HG02973 (cell line): ENCODE data around the gene SCFD2.
A peak's percentile ranks its signal among the peaks of the same experiment; 100 is the strongest.
"Not testable (repeated sequence)": the region's sequence is repeated elsewhere in the genome, so short reads cannot be mapped to it uniquely, and the experiment has no call there.

ENCODE experiments used
- ATAC-seq: cut with Tn5 transposase; IDR thresholded peaks from one replicate; pipeline ENCODE4 v1.9.1; 2021; ENCODE audit warnings: moderate library complexity; ENCODE audit not compliant: unreplicated experiment

The SCFD2 gene

GRCh38 chr4:53150631-53151488 lies 215.0 kb downstream of the SCFD2 start:
- ATAC-seq: no peak

DNA sequence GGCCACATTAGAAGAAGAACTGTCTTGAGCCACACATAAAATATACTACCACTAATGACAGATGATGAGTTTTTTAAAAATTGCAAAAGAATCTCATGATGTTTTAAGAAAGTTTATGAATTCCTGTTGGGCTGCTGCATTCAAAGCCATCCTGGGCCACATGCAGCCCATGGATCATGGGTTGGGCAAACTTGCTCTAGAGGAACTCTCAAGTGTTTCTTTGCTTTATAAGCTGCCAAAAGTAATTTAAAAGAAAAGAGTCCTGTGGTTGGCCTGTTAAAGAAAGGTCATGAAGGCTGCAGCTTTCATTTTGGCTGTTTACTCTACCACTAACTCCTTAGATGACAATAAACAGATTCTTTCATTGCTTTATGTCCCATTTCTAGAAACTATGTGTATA lies 218.2 kb downstream of the SCFD2 start:
- ATAC-seq: no peak

DNA sequence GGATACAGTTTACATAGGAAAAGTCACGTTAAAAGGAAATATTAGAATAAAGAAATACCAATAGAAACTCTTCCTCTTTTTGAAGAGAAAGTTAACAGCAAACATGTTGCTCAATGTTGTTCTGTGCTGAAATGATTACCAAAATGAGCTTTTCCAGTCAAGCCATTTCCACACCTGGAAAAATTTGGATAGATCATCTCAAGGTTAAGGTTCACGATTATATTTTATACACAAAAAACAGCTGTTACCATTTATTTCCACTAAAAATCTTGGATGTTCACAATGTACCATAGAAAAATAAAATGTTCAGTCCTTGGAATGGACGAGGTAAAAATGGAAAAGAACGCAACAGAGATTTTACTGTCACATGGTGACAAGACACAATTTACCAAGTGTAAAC lies 218.7 kb downstream of the SCFD2 start:
- ATAC-seq: no peak

DNA sequence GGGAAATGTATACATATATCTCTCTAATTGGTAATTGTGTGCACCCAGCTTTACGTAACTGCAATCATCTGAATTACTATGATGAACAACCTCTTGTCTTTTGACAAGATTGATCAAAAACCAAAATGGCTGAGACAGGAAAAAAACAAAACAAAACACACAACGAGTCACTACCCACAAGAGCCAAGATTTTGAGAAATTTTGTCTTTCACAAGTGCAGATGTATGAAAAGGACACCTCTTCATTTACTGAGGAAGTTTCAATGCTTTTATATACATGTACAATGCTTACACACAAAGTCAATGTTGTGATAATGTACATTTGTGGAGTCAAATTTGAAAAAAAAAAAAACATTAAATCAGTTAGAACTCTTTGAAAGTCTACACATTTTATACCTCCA lies 224.6 kb downstream of the SCFD2 start:
- ATAC-seq: no peak

GRCh38 chr4:53139256-53139655 lies 226.6 kb downstream of the SCFD2 start:
- ATAC-seq: not testable (repeated sequence)

DNA sequence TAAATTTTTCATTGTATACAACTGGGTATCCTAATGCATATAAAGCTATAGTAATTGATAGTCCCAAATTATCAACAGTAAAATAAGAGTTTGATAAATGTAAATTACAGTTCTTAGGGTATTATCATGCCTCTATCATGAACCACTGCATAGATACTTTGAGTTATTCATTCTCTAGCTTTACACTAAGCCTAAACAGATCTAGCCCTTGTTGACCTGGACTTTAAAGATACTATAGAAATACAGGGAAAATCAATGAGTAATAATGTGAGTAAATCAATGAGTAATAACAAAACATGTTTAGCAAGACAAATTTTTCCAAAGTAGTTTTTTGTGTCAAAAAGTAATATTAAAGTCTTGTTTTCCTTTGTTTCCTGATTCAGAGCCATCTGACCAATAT lies 228.4 kb downstream of the SCFD2 start:
- no peak for ATAC-seq

DNA sequence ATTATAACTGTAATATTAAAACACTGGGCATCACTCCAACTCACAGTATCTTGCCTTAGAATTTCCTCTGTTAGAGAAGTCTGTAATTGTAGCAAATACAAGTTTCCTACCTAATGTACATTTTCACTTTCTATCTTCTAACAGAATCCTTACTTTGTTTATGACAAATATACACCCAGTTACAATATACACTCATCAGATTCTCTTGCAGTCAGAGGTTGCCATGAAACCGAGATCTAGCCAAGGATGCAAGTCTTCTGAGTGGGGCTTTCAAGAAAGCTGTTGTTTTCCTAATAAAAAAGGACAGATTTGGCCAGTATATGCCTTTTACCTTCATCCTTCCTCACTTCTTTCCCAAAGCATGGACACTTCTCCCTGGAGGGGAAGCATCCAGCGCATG lies 228.9 kb downstream of the SCFD2 start:
- no peak for ATAC-seq

GRCh38 chr4:53132132-53132891 lies 233.5 kb downstream of the SCFD2 start:
- ATAC-seq: peak; percentile 59

DNA sequence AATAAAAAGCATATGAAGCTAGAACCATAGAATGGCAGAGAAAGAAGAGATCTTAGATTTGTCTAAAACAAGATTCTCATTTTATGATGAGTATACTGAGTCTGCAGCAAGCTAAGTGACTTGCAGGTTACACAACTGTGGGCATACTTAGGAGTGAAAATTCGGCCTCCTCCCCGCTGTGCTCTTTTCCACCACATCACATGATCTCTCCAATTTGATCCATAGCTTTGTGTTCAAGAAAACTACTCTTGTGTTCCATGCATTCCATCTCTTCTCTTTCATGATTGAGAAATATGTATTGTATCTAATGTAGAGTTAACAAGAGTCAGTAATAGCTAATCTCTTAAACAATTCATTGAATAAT lies 234.3 kb downstream of the SCFD2 start:
- ATAC-seq: no peak

DNA sequence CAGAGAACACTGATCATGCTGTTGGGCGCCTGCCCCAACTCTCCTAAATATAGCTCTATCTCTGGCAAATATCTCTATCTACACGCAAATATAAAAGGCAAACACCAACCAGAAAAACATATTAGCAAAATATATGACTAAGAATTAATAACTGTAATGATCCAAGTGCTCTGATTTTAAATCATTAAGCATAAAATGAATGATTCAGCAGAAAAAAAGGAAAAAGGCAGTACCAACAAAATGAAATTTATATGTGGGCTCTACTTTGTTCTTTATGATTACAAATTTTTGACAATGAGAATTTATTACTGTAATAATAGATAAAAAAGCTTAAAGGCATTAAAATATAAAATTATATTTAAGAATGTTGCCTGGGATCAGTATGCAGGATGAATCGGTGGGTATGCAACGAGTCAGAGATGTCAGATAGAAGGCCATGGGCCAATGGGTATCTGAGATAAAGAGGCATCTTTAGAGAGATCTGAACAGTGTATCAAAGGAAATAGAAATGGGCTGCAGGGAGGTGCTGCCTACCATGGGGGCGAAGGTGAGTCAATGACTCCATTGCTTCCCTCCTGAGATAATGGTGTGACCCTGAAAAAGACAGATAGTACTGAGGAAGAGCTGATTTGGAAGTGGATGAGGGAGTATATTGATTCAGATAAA lies 234.8 kb downstream of the SCFD2 start:
- ATAC-seq: no peak

- no peak for ATAC-seq
Measured at GRCh38 chr4:53128706-53129357, 237.0 kb downstream of the SCFD2 start.

- ATAC-seq: no peak
Measured at GRCh38 chr4:53128231-53128630, 237.6 kb downstream of the SCFD2 start.

DNA sequence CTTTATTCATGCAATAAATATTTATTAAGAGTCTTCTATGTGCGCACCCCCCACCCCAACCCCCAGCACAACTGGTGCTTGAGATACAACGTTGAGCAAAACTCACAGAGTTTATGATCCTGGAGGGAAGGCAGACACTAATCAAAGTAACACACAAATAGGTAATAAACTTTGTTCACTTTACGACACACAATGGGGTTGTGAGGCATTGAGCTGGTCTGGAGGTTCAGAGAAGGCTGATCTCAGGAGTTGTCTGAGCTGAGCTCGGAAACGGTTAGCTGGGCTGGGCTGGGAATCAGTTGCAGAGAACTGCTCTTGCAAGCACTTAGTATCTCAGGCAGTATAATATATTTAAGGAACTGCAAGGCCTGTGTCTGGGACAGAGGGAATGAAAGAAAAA lies 238.5 kb downstream of the SCFD2 start:
- no peak for ATAC-seq

DNA sequence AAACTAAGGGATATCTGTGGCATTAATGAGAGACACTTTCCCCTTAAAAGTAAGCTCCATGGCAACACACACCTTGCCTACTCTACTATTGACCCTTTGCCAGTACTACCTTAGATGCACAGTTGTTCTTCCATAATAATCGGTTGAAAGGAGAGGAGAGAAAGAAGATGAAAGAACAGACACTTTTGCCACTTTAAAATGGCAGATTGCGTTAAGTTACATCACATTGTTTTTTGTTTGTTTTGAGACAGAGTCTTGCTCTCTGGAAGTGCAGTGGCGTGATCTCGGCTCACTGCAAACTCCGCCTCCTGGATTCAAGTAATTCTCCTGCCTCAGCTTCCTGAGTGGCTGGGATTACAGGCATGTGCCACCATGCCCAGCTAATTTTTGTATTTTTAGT lies 239.8 kb downstream of the SCFD2 start:
- no peak for ATAC-seq

DNA sequence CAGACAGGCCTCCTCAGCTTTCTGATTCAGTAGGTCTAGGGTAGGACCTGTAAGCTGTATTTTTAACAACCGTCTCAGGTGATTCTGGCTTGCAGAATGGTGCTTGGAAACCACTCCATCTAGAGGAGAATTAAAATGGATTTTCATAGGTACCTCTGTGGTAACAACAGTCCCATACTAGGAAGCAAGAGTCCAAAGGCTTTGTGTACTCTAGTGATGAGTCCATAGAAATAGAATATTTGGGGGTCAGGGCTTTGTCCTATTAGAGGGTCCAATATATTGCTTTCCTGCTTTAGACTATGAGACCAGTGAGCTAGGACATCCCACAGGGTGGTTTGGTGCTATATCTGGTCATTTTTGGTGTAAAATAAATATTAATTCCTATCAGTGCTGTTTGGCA lies 242.0 kb downstream of the SCFD2 start:
- ATAC-seq: no peak

- ATAC-seq: no peak
Measured at GRCh38 chr4:53123171-53123570, 242.7 kb downstream of the SCFD2 start.

DNA sequence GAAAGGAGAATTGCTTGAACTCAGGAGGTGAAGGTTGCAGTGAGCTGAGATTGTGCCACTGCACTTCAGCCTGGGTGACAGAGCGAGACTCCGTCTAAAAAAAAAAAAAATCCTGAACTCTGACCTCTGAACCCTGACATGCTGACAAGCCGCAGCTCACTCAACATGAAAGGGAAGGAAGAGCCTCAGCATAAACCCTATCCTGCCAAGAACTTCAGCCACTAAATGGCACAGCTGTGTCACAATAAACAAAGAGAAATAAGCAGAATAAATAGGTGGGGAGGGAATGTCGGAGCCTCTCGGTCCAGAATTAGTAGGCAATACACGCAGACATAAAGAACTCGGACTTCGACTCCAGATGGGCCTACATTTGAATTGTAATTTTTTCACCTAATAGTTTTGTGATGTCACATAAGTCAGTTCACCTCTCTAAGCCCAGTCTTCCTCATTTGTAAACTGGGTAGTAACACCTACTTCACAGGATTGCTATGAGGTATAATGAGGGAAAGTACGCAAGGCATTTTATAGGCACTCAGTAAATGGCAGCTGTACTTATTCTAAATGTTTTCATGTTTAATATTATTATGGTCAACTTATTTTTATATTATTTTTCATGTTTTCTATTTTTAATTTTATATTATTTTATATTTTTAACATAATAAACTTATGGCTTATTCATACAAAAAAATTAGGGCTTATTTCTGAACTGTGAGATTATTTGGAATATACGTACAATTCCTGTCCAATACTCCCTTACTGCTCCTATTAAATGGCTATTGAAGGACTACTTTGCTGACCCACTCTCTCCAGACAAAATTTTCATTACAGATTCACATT lies 243.4 kb downstream of the SCFD2 start:
- ATAC-seq: no peak

- no peak for ATAC-seq
Measured at GRCh38 chr4:53121264-53121865, 244.5 kb downstream of the SCFD2 start.

GRCh38 chr4:53120778-53121177 lies 245.1 kb downstream of the SCFD2 start:
- no peak for ATAC-seq

DNA sequence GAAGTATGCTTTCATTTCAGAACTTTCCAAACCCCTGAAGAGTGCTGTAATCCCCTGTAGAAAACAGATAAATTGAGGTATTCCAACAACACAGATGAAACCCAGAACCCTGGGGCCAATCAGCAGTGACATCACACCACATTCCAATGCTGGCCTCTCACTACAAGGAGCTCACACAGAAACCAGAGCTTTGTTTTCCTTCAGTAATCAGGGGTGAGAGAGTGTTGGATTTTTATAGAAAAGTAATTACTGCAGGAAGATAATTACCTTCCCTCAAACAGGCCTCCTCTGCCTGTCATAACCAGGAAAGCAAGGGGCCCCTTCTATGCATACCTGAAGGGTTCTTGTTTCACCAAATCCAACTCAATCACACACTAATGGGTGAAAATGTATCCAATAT lies 246.2 kb downstream of the SCFD2 start:
- ATAC-seq: no peak
